HepG2 (cell line): ENCODE data around the gene ENO1.

ENCODE experiments used
- BRCA1 ChIP-seq: sonication (generic); formaldehyde crosslinking; IDR thresholded peaks from 2 replicates; pipeline ENCODE4 v1.4.0; 2020; ENCODE audit warnings: missing genetic modification reagents
- CBX5 ChIP-seq: sonication (generic); formaldehyde crosslinking; IDR thresholded peaks from 2 replicates; pipeline ENCODE4 v1.4.0; 2020; ENCODE audit warnings: missing genetic modification reagents, borderline replicate concordance
- CREBL2 ChIP-seq: sonication (generic); formaldehyde crosslinking; IDR thresholded peaks from 2 replicates; pipeline ENCODE4 v1.8.1; 2023; ENCODE audit warnings: missing genetic modification reagents, mild to moderate bottlenecking, borderline replicate concordance
- CTCF ChIP-seq: sonication (generic); formaldehyde crosslinking; IDR thresholded peaks from 2 replicates; pipeline ENCODE4 v1.5.0; 2020; ENCODE audit warnings: mild to moderate bottlenecking, missing genetic modification reagents, moderate library complexity
- EZH2 ChIP-seq: conservative IDR thresholded peaks from 2 replicates; pipeline ENCODE4 v1.6.1; 2012; ENCODE audit warnings: mild to moderate bottlenecking, low read depth, low read length, moderate library complexity
- NFRKB ChIP-seq: fragments of 450-650 bp; IDR thresholded peaks from 2 replicates; pipeline ENCODE4 v1.6.1; 2017
- PAX8 ChIP-seq: sonication (generic); formaldehyde crosslinking; IDR thresholded peaks from 2 replicates; pipeline ENCODE4 v1.8.0; 2022; ENCODE audit warnings: mild to moderate bottlenecking, missing genetic modification reagents, borderline replicate concordance
- PCBP2 ChIP-seq: fragments of 200-400 bp; formaldehyde crosslinking; optimal IDR thresholded peaks from 2 replicates; pipeline ENCODE3; 2018; ENCODE audit warnings: low read length, low read depth; ENCODE audit not compliant: poor library complexity, severe bottlenecking
- TARDBP ChIP-seq: sonication (generic); formaldehyde crosslinking; IDR thresholded peaks from 2 replicates; pipeline ENCODE4 v1.8.0; 2022; ENCODE audit warnings: mild to moderate bottlenecking, missing genetic modification reagents
- ZBED4 ChIP-seq: sonication (generic); formaldehyde crosslinking; IDR thresholded peaks from 2 replicates; pipeline ENCODE4 v1.4.0; 2020; ENCODE audit warnings: missing genetic modification reagents, borderline replicate concordance
- ZBTB39 ChIP-seq: sonication (generic); formaldehyde crosslinking; IDR thresholded peaks from 2 replicates; pipeline ENCODE4 v1.5.0; 2020; ENCODE audit warnings: missing genetic modification reagents
- ZNF263 ChIP-seq: sonication (generic); formaldehyde crosslinking; IDR thresholded peaks from 2 replicates; pipeline ENCODE4 v1.4.0; 2020; ENCODE audit warnings: missing genetic modification reagents
- ZSCAN9 ChIP-seq: IDR thresholded peaks from 2 replicates; pipeline ENCODE4 v1.6.1; 2016; ENCODE audit warnings: borderline replicate concordance

DNA sequence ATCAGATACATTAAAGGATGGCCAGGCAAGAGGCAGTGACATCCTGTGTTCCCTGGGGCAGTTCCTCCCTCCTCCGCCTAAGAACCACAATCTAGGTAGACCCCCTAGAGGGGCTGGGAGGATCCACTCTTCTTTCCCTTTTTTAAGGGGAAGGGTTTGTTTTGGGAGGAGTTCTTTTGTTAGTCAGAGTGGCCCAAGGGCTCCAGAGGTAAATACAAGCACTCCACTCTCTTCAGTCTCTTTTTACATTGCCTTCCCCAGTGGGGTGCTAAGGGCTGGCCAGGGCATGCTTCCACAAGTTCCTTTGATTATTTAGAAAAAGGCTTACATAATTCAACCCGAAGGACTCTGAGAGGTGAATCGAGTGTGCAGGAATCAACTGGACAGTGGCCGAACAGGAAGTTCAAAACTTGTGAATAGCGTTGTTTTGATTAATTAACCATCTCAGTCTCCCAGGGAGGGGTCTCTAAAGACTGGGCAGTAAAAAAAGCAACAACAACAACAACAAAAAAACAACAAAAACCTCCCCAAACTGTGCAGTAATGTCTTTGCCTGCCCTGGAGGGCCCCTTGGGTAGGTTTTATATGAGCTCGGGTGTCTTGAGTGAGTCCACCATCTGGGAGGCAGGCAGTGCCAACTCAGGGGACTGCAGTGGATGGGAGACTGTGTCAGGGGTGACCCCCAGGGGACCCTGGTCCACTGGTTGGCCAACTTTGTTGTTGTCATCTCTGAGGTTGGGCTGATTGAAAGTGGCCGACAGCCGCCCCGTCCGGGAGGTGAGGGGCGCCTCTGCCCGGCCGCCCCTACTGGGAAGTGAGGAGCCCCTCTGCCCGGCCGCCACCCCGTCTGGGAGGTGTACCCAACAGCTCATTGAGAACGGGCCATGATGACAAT is 33.2 kb upstream of the ENO1 start:
- TF ChIP-seq PCBP2 (no peak), ZBED4 (CRISPR knock-in tag) (no peak), CTCF (no peak), EZH2 (no peak), CBX5 (CRISPR knock-in tag) (no peak), ZNF263 (CRISPR knock-in tag) (no peak), BRCA1 (CRISPR knock-in tag) (no peak), CREBL2 (CRISPR knock-in tag) (no peak), PAX8 (CRISPR knock-in tag) (no peak), ZSCAN9 (CRISPR knock-in tag) (no peak), ZBTB39 (CRISPR knock-in tag) (no peak), TARDBP (no peak), NFRKB (no peak)
